Activated T-helper 2 cell treated with anti-CD3 and anti-CD28 coated beads, Interferon-gamma antibody, Interleukin-2, Interleukin-4, amounts not matched to agents 10 μg/mL and 5 μg/mL and 100 μg/mL, durations not matched to agents 14 hours and 24 hours and 36 hours (primary cell): Measurements from ENCODE around the gene ZNF865. TPM values are rescaled to one million over a fixed set of nuclear protein-coding genes. Genes with fewer than 3 reads are reported as not detected.

Experiments used
- DNase-seq: peaks from one replicate; pipeline ENCODE4 v3.0.0; 2021; ENCODE audit warnings: low spot score
- H3K27ac Mint-ChIP-seq: one replicate; pipeline ENCODE4 v1.8.0; 2021; ENCODE audit warnings: mixed read lengths
- H3K27me3 Mint-ChIP-seq: one replicate; pipeline ENCODE4 v1.8.0; 2021; ENCODE audit warnings: low read depth, mixed read lengths
- H3K36me3 Mint-ChIP-seq: one replicate; pipeline ENCODE4 v1.8.0; 2021; ENCODE audit warnings: low read depth, mixed read lengths
- H3K4me1 Mint-ChIP-seq: one replicate; pipeline ENCODE4 v1.8.0; 2021; ENCODE audit warnings: low read depth, mixed read lengths
- H3K4me3 Mint-ChIP-seq: one replicate; pipeline ENCODE4 v1.8.0; 2021; ENCODE audit warnings: low read depth, mild to moderate bottlenecking, moderate library complexity, mixed read lengths
- H3K9me3 Mint-ChIP-seq: one replicate; pipeline ENCODE4 v1.8.0; 2021; ENCODE audit warnings: mixed read lengths
- intact Hi-C: fragments of 100-400 bp; cut with micrococcal nuclease; formaldehyde crosslinking; loops from one replicate; pipeline ENCODE4 v1.15.1; 2023
- total RNA-seq: library from RNA; stranded (reverse); gene quantifications from 2 replicates; pipeline ENCODE4 v1.2.3, GENCODE V29; 2022

ZNF865 gene
- total RNA-seq, 1 donor from 2014 or later: 13.6 TPM

- Mint-ChIP-seq H3K4me3 (no peak overlapping the region), H3K4me1 (no peaks in the 10 kb centered on the region), H3K27ac (no peak overlapping the region), H3K9me3 (no peaks in the 10 kb centered on the region), H3K27me3 (no peaks in the 10 kb centered on the region), H3K36me3 (peaks cover 30% of the 10 kb centered on the region)
- intact Hi-C loops: no loop called here
- DNase-seq: no peak
Measured at GRCh38 chr19:55614711-55615542, 9.5 kb downstream of the ZNF865 start.

DNA sequence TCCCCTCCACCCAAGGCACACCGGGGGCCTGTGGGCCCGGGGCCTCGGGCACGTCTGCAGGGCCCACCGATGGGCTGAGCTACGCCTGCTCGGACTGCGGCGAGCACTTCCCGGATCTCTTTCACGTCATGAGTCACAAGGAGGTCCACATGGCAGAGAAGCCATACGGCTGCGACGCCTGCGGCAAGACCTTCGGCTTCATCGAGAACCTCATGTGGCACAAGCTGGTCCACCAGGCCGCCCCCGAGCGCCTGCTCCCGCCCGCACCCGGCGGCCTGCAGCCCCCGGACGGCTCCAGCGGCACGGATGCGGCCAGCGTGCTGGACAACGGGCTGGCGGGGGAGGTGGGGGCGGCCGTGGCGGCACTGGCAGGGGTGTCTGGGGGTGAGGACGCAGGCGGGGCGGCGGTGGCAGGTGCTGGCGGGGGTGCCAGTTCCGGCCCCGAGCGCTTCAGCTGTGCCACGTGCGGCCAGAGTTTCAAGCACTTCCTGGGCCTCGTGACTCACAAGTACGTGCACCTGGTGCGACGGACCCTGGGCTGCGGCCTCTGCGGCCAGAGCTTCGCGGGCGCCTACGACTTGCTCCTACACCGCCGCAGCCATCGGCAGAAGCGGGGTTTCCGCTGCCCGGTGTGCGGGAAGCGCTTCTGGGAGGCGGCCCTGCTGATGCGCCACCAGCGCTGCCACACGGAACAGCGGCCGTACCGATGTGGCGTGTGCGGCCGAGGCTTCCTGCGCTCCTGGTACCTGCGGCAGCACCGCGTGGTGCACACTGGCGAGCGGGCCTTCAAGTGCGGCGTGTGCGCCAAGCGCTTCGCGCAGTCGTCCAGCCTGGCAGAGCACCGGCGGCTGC lies 10.3 kb downstream of the ZNF865 start:
- no peak overlapping the region for H3K27ac Mint-ChIP-seq
- DNase-seq: no peak
- H3K27me3 Mint-ChIP-seq: no peaks in the 10 kb centered on the region
- H3K36me3 Mint-ChIP-seq: peaks cover 34% of the 10 kb centered on the region
- H3K4me3 Mint-ChIP-seq: no peak overlapping the region
- peaks cover 7% of the 10 kb centered on the region for H3K4me1 Mint-ChIP-seq
- no peaks in the 10 kb centered on the region for H3K9me3 Mint-ChIP-seq
- intact Hi-C loops: no loop called here

DNA sequence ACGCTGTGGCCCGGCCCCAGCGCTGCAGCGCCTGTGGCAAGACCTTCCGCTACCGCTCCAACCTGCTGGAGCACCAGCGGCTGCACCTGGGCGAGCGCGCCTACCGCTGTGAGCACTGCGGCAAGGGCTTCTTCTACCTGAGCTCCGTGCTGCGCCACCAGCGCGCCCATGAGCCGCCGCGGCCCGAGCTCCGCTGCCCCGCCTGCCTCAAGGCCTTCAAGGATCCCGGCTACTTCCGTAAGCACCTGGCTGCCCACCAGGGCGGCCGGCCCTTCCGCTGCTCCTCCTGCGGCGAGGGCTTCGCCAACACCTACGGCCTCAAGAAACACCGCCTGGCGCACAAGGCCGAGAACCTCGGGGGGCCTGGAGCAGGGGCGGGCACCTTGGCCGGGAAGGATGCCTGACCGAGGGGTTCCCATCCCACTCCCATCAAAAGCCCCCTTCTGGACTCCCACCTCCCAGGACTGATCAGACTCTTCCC lies 11.0 kb downstream of the ZNF865 start:
- Mint-ChIP-seq H3K9me3 (no peaks in the 10 kb centered on the region), H3K27ac (no peak overlapping the region), H3K27me3 (no peaks in the 10 kb centered on the region), H3K36me3 (peaks cover 36% of the 10 kb centered on the region), H3K4me1 (peaks cover 7% of the 10 kb centered on the region), H3K4me3 (no peak overlapping the region)
- intact Hi-C loops: no loop called here
- no peak for DNase-seq

GRCh38 chr19:55617426-55617825 lies 12.0 kb downstream of the ZNF865 start:
- H3K36me3 Mint-ChIP-seq: peaks cover 33% of the 10 kb centered on the region
- no peaks in the 10 kb centered on the region for H3K27me3 Mint-ChIP-seq
- H3K4me3 Mint-ChIP-seq: no peak overlapping the region
- intact Hi-C loops: no loop called here
- H3K9me3 Mint-ChIP-seq: no peaks in the 10 kb centered on the region
- peaks cover 7% of the 10 kb centered on the region for H3K4me1 Mint-ChIP-seq
- H3K27ac Mint-ChIP-seq: no peak overlapping the region
- no peak for DNase-seq

DNA sequence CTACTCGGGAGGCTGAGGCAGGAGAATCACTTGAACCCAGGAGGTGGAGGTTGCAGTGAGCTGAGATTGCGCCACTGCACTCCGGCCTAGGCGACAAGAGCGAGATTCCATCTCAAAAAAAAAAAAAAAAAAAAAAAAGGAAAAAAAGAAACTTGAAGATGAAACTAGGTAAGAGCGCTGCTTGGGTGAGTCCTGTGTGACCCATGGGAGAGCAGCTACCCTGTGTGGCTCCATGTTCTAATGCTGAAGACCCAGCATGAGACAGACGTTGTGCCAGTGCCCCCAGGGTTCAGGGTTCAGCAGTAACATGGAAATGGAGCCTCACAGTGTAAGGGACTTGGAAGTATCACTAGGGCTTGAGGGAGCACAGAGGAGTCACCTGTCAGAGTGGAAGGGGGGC lies 13.0 kb downstream of the ZNF865 start:
- H3K27ac Mint-ChIP-seq: no peak overlapping the region
- H3K4me3 Mint-ChIP-seq: no peak overlapping the region
- no peaks in the 10 kb centered on the region for H3K27me3 Mint-ChIP-seq
- peaks cover 10% of the 10 kb centered on the region for H3K4me1 Mint-ChIP-seq
- H3K36me3 Mint-ChIP-seq: peaks cover 28% of the 10 kb centered on the region
- H3K9me3 Mint-ChIP-seq: no peaks in the 10 kb centered on the region
- intact Hi-C loops: no loop called here
- no peak for DNase-seq

DNA sequence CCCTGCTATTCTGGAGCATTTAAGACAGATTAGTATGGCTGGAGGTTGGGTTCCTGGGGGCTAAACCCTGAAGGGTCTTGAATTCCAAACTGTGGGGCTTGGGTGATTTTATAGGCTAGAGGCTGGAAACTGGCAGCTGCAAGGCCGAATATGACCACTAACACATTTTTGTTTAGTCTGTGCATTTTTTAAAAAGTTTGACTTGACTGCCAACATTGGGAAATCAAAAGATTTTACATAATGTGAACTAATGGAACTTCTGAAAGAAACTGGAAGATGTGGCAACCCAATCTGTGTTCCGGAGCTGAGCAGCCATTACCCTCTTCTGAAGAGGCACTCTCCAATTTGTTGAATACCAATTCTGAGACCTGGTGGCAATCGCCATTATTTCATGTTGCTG lies 13.8 kb downstream of the ZNF865 start:
- H3K27me3 Mint-ChIP-seq: no peaks in the 10 kb centered on the region
- H3K4me1 Mint-ChIP-seq: peaks cover 15% of the 10 kb centered on the region
- no peak overlapping the region for H3K4me3 Mint-ChIP-seq
- intact Hi-C loops: no loop called here
- H3K27ac Mint-ChIP-seq: no peak overlapping the region
- peaks cover 31% of the 10 kb centered on the region for H3K36me3 Mint-ChIP-seq
- H3K9me3 Mint-ChIP-seq: no peaks in the 10 kb centered on the region
- DNase-seq: no peak

GRCh38 chr19:55620410-55621204 lies 15.2 kb downstream of the ZNF865 start:
- Mint-ChIP-seq H3K4me1 (peaks cover 22% of the 10 kb centered on the region), H3K27me3 (no peaks in the 10 kb centered on the region), H3K27ac (no peak overlapping the region), H3K9me3 (no peaks in the 10 kb centered on the region), H3K36me3 (peaks cover 31% of the 10 kb centered on the region), H3K4me3 (no peak overlapping the region)
- DNase-seq: no peak
- intact Hi-C loops: loop anchor here (5.0 to 10.0 kb wide), 2 partner anchors 506 to 1158 kb away; partner anchors contain the start of genes LENG9 and PPP1R12C

GRCh38 chr19:55621205-55621672 lies 15.8 kb downstream of the ZNF865 start:
- peaks cover 25% of the 10 kb centered on the region for H3K4me1 Mint-ChIP-seq
- H3K9me3 Mint-ChIP-seq: no peaks in the 10 kb centered on the region
- no peak for DNase-seq
- intact Hi-C loops: loop anchor here (5.0 to 10.0 kb wide), 2 partner anchors 506 to 1159 kb away; partner anchors contain the start of genes LENG9 and PPP1R12C
- peaks cover 31% of the 10 kb centered on the region for H3K36me3 Mint-ChIP-seq
- no peaks in the 10 kb centered on the region for H3K27me3 Mint-ChIP-seq
- no peak overlapping the region for H3K27ac Mint-ChIP-seq
- no peak overlapping the region for H3K4me3 Mint-ChIP-seq

DNA sequence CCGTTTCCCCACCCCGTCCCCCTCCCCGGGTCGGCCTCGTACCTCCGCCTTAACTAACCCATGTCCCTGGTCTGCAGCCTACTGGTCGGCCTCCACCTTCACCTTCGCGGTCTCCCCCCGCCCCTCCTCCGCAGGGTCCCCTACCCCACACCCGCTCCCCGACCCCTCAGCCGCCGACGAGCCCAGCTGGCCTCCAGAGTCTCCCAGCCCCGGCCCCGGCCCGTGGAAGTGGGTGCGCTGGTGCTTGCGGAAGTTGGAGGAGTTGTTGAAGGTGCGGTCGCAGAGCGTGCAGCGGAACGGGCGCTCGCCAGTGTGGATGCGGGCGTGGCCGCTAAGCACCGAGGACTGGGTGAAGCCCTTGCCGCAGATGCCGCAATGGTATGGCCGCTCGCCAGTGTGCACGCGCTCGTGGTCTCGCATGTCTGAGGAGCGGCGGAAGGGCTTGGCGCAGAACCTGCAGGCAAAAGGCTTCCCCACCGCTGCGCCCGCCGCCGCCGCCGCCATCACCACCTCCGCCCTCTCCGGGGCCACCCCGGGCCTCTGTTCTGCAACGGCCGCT lies 16.3 kb downstream of the ZNF865 start:
- intact Hi-C loops: loop anchor here (5.0 to 10.0 kb wide), 2 partner anchors 507 to 1159 kb away; partner anchors contain the start of genes LENG9 and PPP1R12C
- no peak overlapping the region for H3K4me3 Mint-ChIP-seq
- no peak overlapping the region for H3K27ac Mint-ChIP-seq
- peaks cover 27% of the 10 kb centered on the region for H3K36me3 Mint-ChIP-seq
- no peak for DNase-seq
- H3K4me1 Mint-ChIP-seq: peaks cover 30% of the 10 kb centered on the region
- H3K9me3 Mint-ChIP-seq: no peaks in the 10 kb centered on the region
- H3K27me3 Mint-ChIP-seq: peaks cover under 1% of the 10 kb centered on the region

GRCh38 chr19:55622242-55622969 lies 17.0 kb downstream of the ZNF865 start:
- Mint-ChIP-seq H3K4me1 (peaks cover 36% of the 10 kb centered on the region), H3K36me3 (peaks cover 21% of the 10 kb centered on the region)
- intact Hi-C loops: loop anchor here (5.0 to 10.0 kb wide), 2 partner anchors 508 to 1160 kb away; partner anchors contain the start of genes LENG9 and PPP1R12C

DNA sequence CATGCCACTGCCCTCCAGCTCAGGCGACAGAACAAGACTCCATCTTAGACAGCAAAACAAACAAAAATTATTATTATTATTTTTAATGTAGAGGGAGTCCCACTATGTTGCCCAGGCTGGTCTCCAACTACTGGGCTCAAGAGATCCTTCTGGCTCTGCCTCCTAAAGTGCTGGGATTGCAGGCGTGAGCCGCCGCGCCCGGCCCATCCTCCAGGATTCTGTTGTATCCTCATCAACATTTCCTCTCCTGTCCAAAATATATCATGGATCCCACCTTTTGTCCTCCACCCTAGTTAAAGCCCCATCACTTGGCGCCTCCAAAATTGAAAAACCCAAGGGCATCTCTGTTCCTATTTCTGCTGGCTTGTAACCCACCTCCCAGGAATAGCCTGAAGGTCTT lies 17.7 kb downstream of the ZNF865 start:
- H3K27ac Mint-ChIP-seq: no peak overlapping the region
- DNase-seq: no peak
- no peaks in the 10 kb centered on the region for H3K9me3 Mint-ChIP-seq
- no peak overlapping the region for H3K4me3 Mint-ChIP-seq
- H3K4me1 Mint-ChIP-seq: peaks cover 36% of the 10 kb centered on the region
- peaks cover 17% of the 10 kb centered on the region for H3K36me3 Mint-ChIP-seq
- peaks cover 6% of the 10 kb centered on the region for H3K27me3 Mint-ChIP-seq
- intact Hi-C loops: loop anchor here (5.0 to 10.0 kb wide), 2 partner anchors 508 to 1161 kb away; partner anchors contain the start of genes LENG9 and PPP1R12C

More at GRCh38 chr19:55622242-55622969, 17.0 kb downstream of the ZNF865 start:
- H3K27me3 Mint-ChIP-seq: peaks cover 3% of the 10 kb centered on the region
- DNase-seq: no peak
- H3K27ac Mint-ChIP-seq: no peak overlapping the region
- H3K4me3 Mint-ChIP-seq: no peak overlapping the region
- no peaks in the 10 kb centered on the region for H3K9me3 Mint-ChIP-seq
